ENCODE results near the gene ELMO3. TPM values are rescaled to one million over a fixed set of nuclear protein-coding genes. Genes with fewer than 3 reads are reported as not detected.

ELMO3 gene
- total RNA-seq, 2 donors from 2014 or later, result 24.1 to 40.5 TPM

- H3K27me3 ChIP-seq, result no peaks in the 10 kb centered on the region
- no peaks in the 10 kb centered on the region for H3K36me3 ChIP-seq (replicated peaks in 1 of 2; ENCODE audit: insufficient read depth in 1 of 2, low read depth in 2 of 2)
- DNase-seq (no peak), ATAC-seq (no peak)
- peaks cover 33% of the 10 kb centered on the region for H3K4me1 ChIP-seq
- 82 to 89% methylated on average over 7 of the region's 7 CpGs for WGBS, 2 donors
- intact Hi-C loops (cut with DNase I), result no loop called here
- H3K27ac ChIP-seq, result no peak overlapping the region
- H3K4me3 ChIP-seq, result no peak overlapping the region
- no peak for TF ChIP-seq CTCF (IDR thresholded peaks at IDR 0.05)
- TF ChIP-seq POLR2A (IDR thresholded peaks at IDR 0.05), result no peak
- no peaks in the 10 kb centered on the region for H3K9me3 ChIP-seq
These were observed 12.7 kb downstream of the ELMO3 start for GRCh38 chr16:67211674-67212073.

- intact Hi-C loops (cut with DNase I), result no loop called here
- no peaks in the 10 kb centered on the region for H3K27me3 ChIP-seq
- H3K36me3 ChIP-seq (replicated peaks in 1 of 2; ENCODE audit: insufficient read depth in 1 of 2, low read depth in 2 of 2), result no peaks in the 10 kb centered on the region
- H3K4me1 ChIP-seq, result peaks cover 33% of the 10 kb centered on the region
- H3K9me3 ChIP-seq, result no peaks in the 10 kb centered on the region
- ATAC-seq (no peak), DNase-seq (no peak)
- TF ChIP-seq CTCF (IDR thresholded peaks at IDR 0.05), result no peak
- no peak for TF ChIP-seq POLR2A (IDR thresholded peaks at IDR 0.05)
- H3K4me3 ChIP-seq, result no peak overlapping the region
- H3K27ac ChIP-seq, result peak overlapping the region; percentile 50 to 81 (median 69)
These were observed 13.8 kb downstream of the ELMO3 start for GRCh38 chr16:67212766-67213165.

DNA sequence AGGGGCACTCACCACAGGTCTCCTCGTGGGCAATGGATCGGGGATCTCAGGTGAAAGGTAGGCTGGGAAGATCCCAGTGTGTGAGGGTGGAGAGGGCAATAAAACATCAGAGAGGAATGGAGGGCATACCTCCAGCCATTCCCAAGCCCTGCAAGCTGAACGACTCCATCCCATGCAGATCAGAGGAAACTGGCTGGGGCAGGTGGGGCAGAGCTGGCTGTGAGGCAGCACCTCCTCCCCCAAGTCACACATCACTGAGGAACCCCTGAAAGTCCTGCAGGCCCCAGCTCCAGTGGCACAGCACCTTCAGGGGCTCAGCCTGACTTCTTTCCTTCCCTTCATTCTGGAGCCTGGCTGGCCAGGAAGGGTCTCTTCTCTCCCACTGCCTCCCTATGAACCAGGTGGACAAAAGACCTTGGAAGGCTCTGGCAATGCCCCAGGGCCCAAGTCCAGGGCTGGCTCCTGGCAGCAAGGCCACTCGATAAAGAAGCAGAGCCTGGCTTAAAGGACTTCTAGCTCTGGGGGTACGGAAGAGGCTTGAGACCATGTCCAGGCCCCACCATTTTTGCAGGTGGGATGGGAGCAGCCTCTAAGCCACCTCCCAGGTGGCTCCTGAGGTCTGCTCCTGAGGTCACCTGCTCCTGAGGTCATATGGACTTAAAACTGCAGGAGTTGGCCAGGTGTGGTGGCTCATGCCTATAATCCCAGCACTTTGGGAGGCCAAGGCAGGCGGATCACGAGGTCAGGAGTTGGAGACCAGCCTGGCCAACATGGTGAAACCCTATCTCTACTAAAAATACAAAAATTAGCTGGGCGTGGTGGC, 14.5 kb downstream of the ELMO3 start:
- no peaks in the 10 kb centered on the region for H3K27me3 ChIP-seq
- no peak for TF ChIP-seq POLR2A (IDR thresholded peaks at IDR 0.05)
- no peak for TF ChIP-seq CTCF (IDR thresholded peaks at IDR 0.05)
- H3K27ac ChIP-seq, result peak overlapping the region; percentile 50 to 81 (median 69)
- H3K36me3 ChIP-seq (replicated peaks in 1 of 2; ENCODE audit: insufficient read depth in 1 of 2, low read depth in 2 of 2), result no peaks in the 10 kb centered on the region
- no peaks in the 10 kb centered on the region for H3K9me3 ChIP-seq
- H3K4me1 ChIP-seq, result peaks cover 33% of the 10 kb centered on the region
- H3K4me3 ChIP-seq, result no peak overlapping the region
- peak; percentile 67 to 83 (median 74) for DNase-seq
- intact Hi-C loops (cut with DNase I), result no loop called here
- 47 to 50% methylated on average over 6 to 8 of the region's 8 CpGs for WGBS, 2 donors
- ATAC-seq, result peak; percentile 64

GRCh38 chr16:67215706-67216105, 16.8 kb downstream of the ELMO3 start:
- DNase-seq (no peak), ATAC-seq (no peak)
- Histone ChIP-seq H3K27me3 (no peaks in the 10 kb centered on the region), H3K27ac (peak overlapping the region in 1 of 4 donors; percentile 81), H3K36me3 (replicated peaks in 1 of 2; ENCODE audit: insufficient read depth in 1 of 2, low read depth in 2 of 2) (no peaks in the 10 kb centered on the region), H3K9me3 (no peaks in the 10 kb centered on the region), H3K4me1 (peaks cover 33% of the 10 kb centered on the region), H3K4me3 (no peak overlapping the region)
- WGBS, 2 donors, result 85 to 88% methylated on average over 5 of the region's 5 CpGs
- TF ChIP-seq POLR2A (IDR thresholded peaks at IDR 0.05) (no peak), CTCF (IDR thresholded peaks at IDR 0.05) (no peak)
- intact Hi-C loops (cut with DNase I), result no loop called here
